Stimulated activated CD4-positive, alpha-beta T cell treated with anti-CD3 and anti-CD28 coated beads, Interleukin-15, amount 100 ng/mL, for 24 hours (primary cell): ENCODE measurements around the gene DSTN.
"Not testable (repeated sequence)": the region's sequence is repeated elsewhere in the genome, so short reads cannot be mapped to it uniquely, and the experiment has no call there.

ENCODE experiments used
- DNase-seq: peaks from one replicate; pipeline ENCODE4 v3.0.0-alpha.2; 2020

The DSTN gene

GRCh38 chr20:17653835-17654648 is 84.2 kb downstream of the DSTN start:
- DNase-seq = no peak

- DNase-seq = peak; percentile 14
These were observed 84.9 kb downstream of the DSTN start for GRCh38 chr20:17654649-17655285.

- no peak for DNase-seq
These were observed 85.4 kb downstream of the DSTN start for GRCh38 chr20:17655286-17655651.

DNA sequence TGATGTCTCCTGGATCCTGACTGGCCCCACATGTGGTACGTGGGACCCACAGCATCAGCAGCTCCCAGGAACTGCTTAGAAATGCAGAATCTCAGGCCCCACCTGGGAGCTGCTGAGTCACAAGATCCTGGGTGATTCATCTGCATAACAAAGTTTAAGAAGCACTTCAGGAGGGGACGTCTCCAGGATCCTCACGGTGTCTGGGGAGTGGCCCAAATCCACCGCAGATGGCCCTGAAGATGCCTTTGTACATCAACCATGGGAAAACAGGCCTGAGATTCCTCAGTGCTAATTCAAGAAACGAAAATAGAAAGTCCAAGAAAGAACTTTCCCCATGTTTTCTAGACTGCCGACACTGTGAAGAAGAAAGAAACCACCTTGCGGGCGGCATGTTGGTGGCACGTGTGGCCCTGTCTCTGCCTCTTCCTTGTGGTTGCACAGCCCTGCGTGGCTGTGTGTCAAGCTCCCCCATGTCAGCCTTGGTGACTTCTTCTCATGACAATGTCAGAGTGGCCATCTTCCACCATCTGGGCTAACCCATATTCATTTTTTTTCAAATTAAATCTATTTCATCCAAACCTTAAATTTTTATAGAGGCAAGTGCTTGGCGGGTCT is 86.1 kb downstream of the DSTN start:
- DNase-seq = no peak

DNA sequence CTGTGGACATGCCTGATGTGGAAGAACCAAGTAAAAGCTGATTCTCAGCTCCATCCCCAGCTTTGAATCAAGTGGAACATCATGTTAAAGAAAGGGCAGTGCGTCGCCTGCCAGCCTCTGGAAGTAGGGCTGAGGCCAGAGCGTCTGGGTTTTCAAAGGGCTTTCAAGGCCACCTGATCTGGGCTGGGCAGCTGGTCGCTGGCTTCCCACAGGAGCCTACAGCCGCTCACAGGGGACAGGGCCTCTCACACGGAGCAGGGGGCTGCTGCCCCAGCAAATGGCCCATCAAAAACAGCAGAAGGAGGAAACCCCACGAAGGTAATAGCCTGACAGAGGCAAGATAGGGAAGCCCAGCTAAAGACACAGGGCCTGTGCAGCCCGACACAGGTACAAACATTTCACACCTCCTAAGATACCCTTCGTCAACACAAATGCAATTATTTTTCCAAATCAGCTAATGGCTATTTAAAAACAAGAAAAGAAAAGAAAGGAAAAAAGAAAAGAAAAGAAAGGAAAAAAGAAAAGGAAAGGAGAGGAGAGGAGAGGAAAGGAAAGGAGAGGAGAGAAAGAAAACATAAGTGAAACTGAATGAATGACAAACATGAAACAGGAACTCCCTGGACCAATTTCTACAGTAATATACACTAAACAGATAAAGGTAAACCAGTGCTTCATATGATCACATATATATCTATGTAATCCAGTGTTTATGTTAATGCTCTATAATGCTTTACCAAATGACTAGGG is 87.4 kb downstream of the DSTN start:
- no peak for DNase-seq

- DNase-seq = no peak
These were observed 88.2 kb downstream of the DSTN start for GRCh38 chr20:17657898-17658647.

DNA sequence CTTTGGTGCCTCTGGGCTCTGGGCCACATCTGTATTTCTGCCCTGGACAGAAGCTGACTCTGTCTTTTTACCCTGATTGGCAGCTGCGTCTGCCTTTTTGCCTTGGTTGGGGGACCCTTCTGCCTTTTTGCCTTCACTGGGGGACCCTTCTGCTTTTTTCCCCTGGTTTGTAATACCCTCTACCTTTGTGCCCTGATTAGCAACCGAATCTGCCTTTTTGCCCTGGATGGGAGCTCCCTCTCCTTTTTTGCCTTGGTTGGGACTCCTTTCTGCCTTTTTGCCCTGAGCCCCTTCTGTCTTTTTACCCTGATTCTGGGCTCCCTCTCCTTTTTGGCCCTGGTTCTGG is 88.7 kb downstream of the DSTN start:
- no peak for DNase-seq

- not testable (repeated sequence) for DNase-seq
These were observed 89.5 kb downstream of the DSTN start for GRCh38 chr20:17659344-17659743.
